SKM-1 treated with dmso at 0.1 percent for 144 hours (cell line): ENCODE results near the gene HSF5.

Source experiments
- DNase-seq: peaks from one replicate; lab custom pipeline; 2025; ENCODE audit not compliant: unreplicated experiment; lab: John Stamatoyannopoulos, UW

HSF5 gene

DNA sequence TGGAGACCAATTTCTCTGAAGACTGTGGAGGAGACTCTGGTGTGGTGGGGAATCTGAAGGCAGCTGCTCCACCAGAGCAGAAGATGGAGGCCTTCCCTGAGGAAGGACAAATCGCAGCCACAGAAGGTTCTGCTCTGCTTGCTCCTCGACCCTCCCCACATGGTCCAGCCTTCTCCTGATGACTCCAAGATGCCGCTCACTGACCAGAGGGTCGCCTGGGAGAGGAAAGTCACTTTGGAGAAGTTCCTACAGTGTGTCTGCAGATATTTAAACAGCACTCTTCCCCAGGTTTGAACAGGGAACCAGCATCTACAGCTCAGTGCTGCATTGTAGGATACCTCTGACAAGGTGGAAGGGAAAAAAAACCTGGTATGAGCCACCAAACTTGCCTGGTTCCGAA is 115.2 kb downstream of the HSF5 start:
- DNase-seq = no peak

DNA sequence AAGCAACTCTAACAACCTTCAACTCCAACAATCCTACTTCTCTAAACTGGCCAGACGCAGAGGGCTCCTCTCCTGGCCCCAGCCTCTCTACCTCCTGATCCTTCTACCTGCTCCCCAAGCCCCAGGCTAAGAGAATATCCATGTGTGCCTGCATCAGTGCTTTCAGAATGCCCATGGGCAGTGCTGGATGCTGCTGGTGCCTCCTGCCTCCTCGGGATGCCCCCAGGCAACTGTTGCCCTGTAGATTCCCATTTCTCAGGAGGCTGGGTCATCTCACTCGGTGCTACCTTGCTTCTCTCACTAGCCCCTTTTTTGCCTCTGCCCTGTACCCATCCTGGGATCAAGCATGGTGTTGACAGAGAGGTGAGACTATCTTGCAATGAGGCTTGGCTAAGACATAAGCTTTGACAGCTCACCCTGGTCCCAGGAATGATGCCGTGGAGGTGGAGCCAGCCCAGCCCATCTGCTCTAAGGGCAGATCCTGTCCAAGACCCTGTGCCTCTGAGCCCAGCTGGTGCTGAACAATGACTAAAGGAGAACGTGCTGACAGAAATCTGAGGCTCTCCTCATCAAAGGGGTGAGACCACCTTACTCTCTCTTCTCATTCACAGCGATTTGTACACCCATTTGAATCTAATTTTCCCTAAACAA is 116.8 kb downstream of the HSF5 start:
- DNase-seq = no peak

DNA sequence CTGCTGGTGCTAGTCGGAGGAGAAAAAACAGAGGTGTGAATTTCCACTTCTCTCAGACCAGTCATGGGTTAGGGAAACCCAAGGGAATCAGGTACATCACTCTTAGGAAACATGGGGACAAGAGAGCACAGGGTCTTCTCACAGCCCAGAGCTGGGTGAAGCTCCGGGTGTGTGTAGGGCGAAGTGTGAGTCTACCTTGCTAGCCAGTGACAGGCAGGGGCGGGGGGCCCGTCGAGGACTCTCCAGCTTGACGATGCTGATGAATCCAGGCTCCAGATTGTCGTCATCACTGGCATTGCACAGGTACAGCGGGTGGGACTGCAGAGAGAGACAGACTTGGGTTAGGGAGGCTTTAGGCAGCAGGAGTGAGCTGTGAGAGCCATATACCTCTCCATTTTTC is 117.5 kb downstream of the HSF5 start:
- DNase-seq = no peak

DNA sequence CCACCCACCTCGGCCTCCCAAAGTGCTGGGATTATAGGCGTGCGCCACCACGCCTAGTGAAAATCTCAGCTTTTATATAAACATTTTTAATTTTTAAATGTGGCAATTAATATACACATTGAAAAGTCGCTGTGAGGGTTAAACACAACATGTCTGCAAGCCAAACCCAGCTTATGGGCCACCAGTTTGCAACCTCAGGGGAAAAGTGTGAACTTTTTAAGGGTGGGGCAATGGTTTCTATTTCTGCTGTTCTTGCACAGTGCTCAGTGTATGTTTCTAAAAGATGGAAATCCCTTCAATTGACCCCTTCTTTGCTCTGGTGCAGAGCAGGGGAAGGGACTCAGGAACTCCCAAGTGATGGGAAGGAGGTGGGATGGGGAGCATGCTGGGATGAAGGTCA is 117.9 kb downstream of the HSF5 start:
- DNase-seq = no peak
